ENCODE measurements around the gene BARX2. TPM values are rescaled to one million over a fixed set of nuclear protein-coding genes. Genes with fewer than 3 reads are reported as not detected.

BARX2 gene
- total RNA-seq, 4 donors from 2014 or later = 1.4 TPM; not detected in 3

- DNase-seq (ENCODE audit: low spot score) (no peak), ATAC-seq (ENCODE audit: low FRiP score) (peak; percentile 56)
- TF ChIP-seq, protein P1, sequence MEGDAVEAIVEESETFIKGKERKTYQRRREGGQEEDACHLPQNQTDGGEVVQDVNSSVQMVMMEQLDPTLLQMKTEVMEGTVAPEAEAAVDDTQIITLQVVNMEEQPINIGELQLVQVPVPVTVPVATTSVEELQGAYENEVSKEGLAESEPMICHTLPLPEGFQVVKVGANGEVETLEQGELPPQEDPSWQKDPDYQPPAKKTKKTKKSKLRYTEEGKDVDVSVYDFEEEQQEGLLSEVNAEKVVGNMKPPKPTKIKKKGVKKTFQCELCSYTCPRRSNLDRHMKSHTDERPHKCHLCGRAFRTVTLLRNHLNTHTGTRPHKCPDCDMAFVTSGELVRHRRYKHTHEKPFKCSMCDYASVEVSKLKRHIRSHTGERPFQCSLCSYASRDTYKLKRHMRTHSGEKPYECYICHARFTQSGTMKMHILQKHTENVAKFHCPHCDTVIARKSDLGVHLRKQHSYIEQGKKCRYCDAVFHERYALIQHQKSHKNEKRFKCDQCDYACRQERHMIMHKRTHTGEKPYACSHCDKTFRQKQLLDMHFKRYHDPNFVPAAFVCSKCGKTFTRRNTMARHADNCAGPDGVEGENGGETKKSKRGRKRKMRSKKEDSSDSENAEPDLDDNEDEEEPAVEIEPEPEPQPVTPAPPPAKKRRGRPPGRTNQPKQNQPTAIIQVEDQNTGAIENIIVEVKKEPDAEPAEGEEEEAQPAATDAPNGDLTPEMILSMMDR (IDR thresholded peaks at IDR 0.05) = no peak
These were observed 476 bp upstream of the BARX2 start for GRCh38 chr11:129374993-129375750.

DNA sequence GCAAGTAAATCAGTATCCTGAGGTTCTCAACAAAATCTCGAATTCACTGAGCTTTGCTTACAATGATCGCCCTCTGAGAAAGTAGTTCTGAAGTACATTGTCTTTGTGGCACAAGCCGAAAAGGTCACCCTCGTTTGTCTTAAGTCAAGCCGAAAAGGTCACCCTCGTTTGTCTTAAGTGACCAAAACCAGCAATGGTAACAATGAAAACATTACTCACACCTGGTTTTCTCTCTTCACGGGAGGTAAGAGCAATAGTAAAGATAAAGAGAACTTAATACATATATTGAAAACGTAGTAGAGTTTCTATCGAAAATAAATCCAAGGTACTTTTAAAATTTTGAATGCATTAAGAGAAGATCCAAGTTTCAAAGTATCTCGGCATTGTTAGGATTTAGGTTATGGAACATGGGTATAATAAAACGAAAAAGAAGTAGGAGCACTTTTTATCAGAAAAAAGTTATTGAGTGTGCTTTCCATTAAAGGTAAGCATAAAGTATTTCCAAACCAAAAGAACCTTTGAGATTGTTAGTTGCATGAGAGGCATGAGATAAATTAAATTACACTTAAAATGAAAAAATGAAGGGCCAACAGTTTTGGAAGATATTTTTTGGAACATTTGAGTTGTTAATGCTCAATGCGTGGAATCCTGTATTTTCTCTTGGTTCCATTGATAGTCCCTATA lies 1.2 kb downstream of the BARX2 start:
- TF ChIP-seq, protein P1 (IDR thresholded peaks at IDR 0.05) = no peak
- DNase-seq (ENCODE audit: low spot score) = no peak
- ATAC-seq (ENCODE audit: low FRiP score) = no peak

DNA sequence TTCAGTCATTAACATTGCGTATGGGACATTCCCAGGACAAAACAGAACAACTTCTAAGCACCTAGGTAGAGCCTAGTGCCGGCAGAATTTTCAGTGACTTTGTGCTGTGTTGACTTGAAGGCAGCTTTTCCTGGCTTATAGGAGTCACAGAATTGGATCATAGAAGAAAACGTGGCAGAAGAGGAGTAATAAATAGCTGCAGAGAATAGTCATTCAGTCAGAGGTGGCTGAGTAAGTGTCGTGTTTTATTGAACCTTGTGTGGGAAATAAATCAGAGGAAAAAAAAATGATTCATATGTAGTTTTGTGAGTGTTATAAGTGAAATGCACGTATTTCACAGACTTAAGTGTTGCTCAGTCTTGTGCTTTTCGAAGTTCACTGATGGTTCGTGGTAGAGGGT lies 2.1 kb downstream of the BARX2 start:
- ATAC-seq (ENCODE audit: low FRiP score) (no peak), DNase-seq (ENCODE audit: low spot score) (no peak)
- TF ChIP-seq, protein P1 (IDR thresholded peaks at IDR 0.05) = no peak

- DNase-seq (ENCODE audit: low spot score) = no peak
- no peak for ATAC-seq (ENCODE audit: low FRiP score)
- TF ChIP-seq, protein P1 (IDR thresholded peaks at IDR 0.05) = no peak
These were observed 4.8 kb downstream of the BARX2 start for GRCh38 chr11:129380413-129380812.

DNA sequence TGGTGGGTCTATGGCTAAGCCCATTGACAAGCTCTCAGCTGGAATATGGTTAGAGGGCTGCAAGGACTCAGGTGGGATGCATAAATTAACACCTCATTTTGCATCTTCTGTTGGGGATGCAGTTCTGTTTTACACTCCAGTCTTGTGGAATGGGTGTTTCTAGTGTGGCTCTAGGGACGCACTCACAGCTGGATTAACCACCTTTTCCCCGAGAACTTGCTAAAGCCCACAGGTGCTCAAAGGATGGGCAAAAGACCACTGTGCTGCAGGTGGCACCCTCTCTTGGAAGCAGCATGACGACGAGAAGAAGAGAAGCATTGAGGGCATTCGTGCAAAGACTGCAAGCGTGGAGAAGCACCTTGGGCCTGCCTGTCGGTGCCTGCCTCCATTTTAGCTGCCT lies 6.9 kb downstream of the BARX2 start:
- ATAC-seq (ENCODE audit: low FRiP score) (no peak), DNase-seq (ENCODE audit: low spot score) (no peak)
- TF ChIP-seq, protein P1 (IDR thresholded peaks at IDR 0.05) = no peak

DNA sequence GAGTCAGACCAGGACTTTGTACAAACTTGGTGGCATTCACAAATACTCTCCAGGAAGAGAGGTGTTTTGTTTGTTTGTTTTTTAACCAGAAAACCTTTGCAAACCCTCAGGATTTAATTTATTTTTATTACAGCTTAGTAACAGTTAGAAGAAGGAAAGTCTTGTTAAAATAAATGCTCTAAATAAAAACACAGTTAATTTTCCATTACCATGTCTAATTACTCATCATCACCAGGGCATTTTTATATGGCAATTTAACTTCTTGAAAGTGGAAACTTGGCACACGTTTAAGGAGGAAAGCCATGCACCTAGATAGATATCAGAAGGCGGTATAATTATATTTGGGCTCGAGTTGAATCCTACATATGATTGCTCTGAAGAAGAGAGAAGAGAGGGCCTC lies 7.4 kb downstream of the BARX2 start:
- DNase-seq (ENCODE audit: low spot score) (no peak), ATAC-seq (ENCODE audit: low FRiP score) (no peak)
- TF ChIP-seq, protein P1 (IDR thresholded peaks at IDR 0.05) = no peak

- TF ChIP-seq, protein P1 (IDR thresholded peaks at IDR 0.05) = no peak
- DNase-seq (ENCODE audit: low spot score) (no peak), ATAC-seq (ENCODE audit: low FRiP score) (no peak)
These were observed 7.9 kb downstream of the BARX2 start for GRCh38 chr11:129383502-129383901.
